CD14-positive monocyte (primary cell): ENCODE results near the gene ACTG1. TPM values are rescaled to one million over a fixed set of nuclear protein-coding genes. Genes with fewer than 3 reads are reported as not detected.

ENCODE experiments used
- DNase-seq, 3 donors: peaks; one replicate each; pipeline ENCODE4 v3.0.0-alpha.2; 2011 to 2022
- H2AFZ ChIP-seq: 2 replicates; pipeline ENCODE4 v1.6.0; 2012; ENCODE audit warnings: mild to moderate bottlenecking, low read depth, low read length, inconsistent platforms; ENCODE audit not compliant: insufficient read depth, poor library complexity, severe bottlenecking
- H3K27ac ChIP-seq, 2 donors: 1 replicate in 1 of 2; 2 replicates in 1 of 2; pipeline ENCODE4 v1.5.1; 2012 to 2013; ENCODE audit warnings: low read length in 2 of 2, control low read depth in 1 of 2, inconsistent platforms in 1 of 2, low read depth in 1 of 2, mild to moderate bottlenecking in 1 of 2
- H3K27me3 ChIP-seq, 2 donors: one replicate each; pipeline versions ENCODE4 v1.6.0 to v1.6.1; 2011 to 2013; ENCODE audit warnings: low read length in 2 of 2; ENCODE audit not compliant: control insufficient read depth in 2 of 2, insufficient read depth in 2 of 2
- H3K36me3 ChIP-seq, 2 donors: replicated peaks in 1 of 2; 1 replicate in 1 of 2; 2 replicates in 1 of 2; pipeline versions ENCODE4 v1.5.1 to v1.6.1; 2012 to 2013; ENCODE audit warnings: low read length in 2 of 2, control low read depth in 1 of 2, inconsistent platforms in 1 of 2, mild to moderate bottlenecking in 1 of 2; ENCODE audit not compliant: insufficient read depth in 2 of 2, control insufficient read depth in 1 of 2
- H3K4me1 ChIP-seq, 2 donors: 1 replicate in 1 of 2; 2 replicates in 1 of 2; pipeline versions ENCODE4 v1.5.1 to v1.6.1; 2012 to 2013; ENCODE audit warnings: low read length in 2 of 2, control low read depth in 1 of 2, inconsistent platforms in 1 of 2, mild to moderate bottlenecking in 1 of 2, moderate library complexity in 1 of 2; ENCODE audit not compliant: insufficient read depth in 2 of 2, control insufficient read depth in 1 of 2
- H3K4me2 ChIP-seq: replicated peaks from 2 replicates; pipeline ENCODE3; 2012; ENCODE audit warnings: low read length, moderate library complexity, mild to moderate bottlenecking; ENCODE audit not compliant: poor library complexity, severe bottlenecking; ENCODE audit errors: extremely low read depth
- H3K4me3 ChIP-seq, 3 experiments: fragments of 200-600 bp in 1 of 3; sonication (generic) in 1 of 3; replicated peaks in 1 of 3; 1 replicate in 2 of 3; 2 replicates in 1 of 3; pipeline ENCODE4 v1.5.1; 2011 to 2013; ENCODE audit warnings: low read length in 3 of 3, mild to moderate bottlenecking in 3 of 3, control low read depth in 2 of 3, low read depth in 2 of 3, inconsistent platforms in 1 of 3, moderate library complexity in 1 of 3
- H3K79me2 ChIP-seq: 2 replicates; pipeline ENCODE4 v1.6.0; 2012; ENCODE audit warnings: mild to moderate bottlenecking, control low read depth, inconsistent platforms, low read length, moderate library complexity; ENCODE audit not compliant: insufficient read depth
- H3K9ac ChIP-seq: 2 replicates; pipeline ENCODE4 v1.6.0; 2017; ENCODE audit warnings: low read length, mild to moderate bottlenecking; ENCODE audit not compliant: insufficient read depth, poor library complexity, severe bottlenecking
- H3K9me3 ChIP-seq, 2 donors: replicated peaks in 1 of 2; 1 replicate in 1 of 2; 2 replicates in 1 of 2; pipeline versions ENCODE4 v1.5.1 to v1.6.1; 2012 to 2013; ENCODE audit warnings: low read length in 2 of 2, control low read depth in 1 of 2; ENCODE audit not compliant: control insufficient read depth in 1 of 2, insufficient read depth in 1 of 2
- H4K20me1 ChIP-seq: 2 replicates; pipeline ENCODE4 v1.6.0; 2012; ENCODE audit warnings: mild to moderate bottlenecking, low read length, control low read depth, moderate library complexity; ENCODE audit not compliant: insufficient read depth
- H3K27ac Mint-ChIP-seq, 7 donors: one replicate each; pipeline ENCODE4 v1.8.0; 2020; ENCODE audit warnings: mild to moderate bottlenecking in 7 of 7, mixed read lengths in 7 of 7, moderate library complexity in 6 of 7, inconsistent platforms in 2 of 7
- H3K27me3 Mint-ChIP-seq, 3 donors: one replicate each; pipeline ENCODE4 v1.8.0; 2021 to 2022; ENCODE audit warnings: low read depth in 3 of 3, mild to moderate bottlenecking in 3 of 3, mixed read lengths in 3 of 3, moderate library complexity in 3 of 3, inconsistent platforms in 1 of 3
- H3K36me3 Mint-ChIP-seq, 2 donors: one replicate each; pipeline ENCODE4 v1.8.0; 2020; ENCODE audit warnings: mixed read lengths in 2 of 2, inconsistent platforms in 1 of 2, mild to moderate bottlenecking in 1 of 2
- H3K4me1 Mint-ChIP-seq: one replicate; pipeline ENCODE4 v1.8.0; 2020; ENCODE audit warnings: mild to moderate bottlenecking, mixed read lengths
- H3K4me3 Mint-ChIP-seq, 2 donors: one replicate each; pipeline ENCODE4 v1.8.0; 2020; ENCODE audit warnings: mild to moderate bottlenecking in 2 of 2, mixed read lengths in 2 of 2, moderate library complexity in 1 of 2
- H3K9me3 Mint-ChIP-seq, 7 donors: one replicate each; pipeline ENCODE4 v1.8.0; 2020 to 2022; ENCODE audit warnings: mixed read lengths in 7 of 7, mild to moderate bottlenecking in 6 of 7, moderate library complexity in 6 of 7, inconsistent platforms in 2 of 7
- WGBS: methylation state at CpG from one replicate; pipeline ENCODE4 v1.1.5; 2013; ENCODE audit warnings: missing lambda C conversion rate; ENCODE audit not compliant: insufficient coverage; 5-methylcytosine and 5-hydroxymethylcytosine counted together
- intact Hi-C, 2 donors: fragments of 100-400 bp; cut with micrococcal nuclease; formaldehyde crosslinking; loops; one replicate each; pipeline versions ENCODE4 v1.15.0 to v1.15.1; 2023
- polyA plus RNA-seq, 3 donors: library from polyadenylated mRNA; depleted of rRNA in 1 of 3; unstranded in 2 of 3; stranded (reverse) in 1 of 3; fragments of 300-500 nt in 2 of 3; fragments of >200 nt in 1 of 3; fragmentation: Illumina TruSeq in 2 of 3; gene quantifications; 1 replicate in 2 of 3; 2 replicates in 1 of 3; pipeline ENCODE4 v1.2.3, GENCODE V29; 2012 to 2021
- TF ChIP-seq, protein P1 (sequence below): fragments of 200-600 bp; IDR thresholded peaks from one replicate; pipeline ENCODE4 v1.8.0; 2022; ENCODE audit warnings: antibody characterized with exemption, mild to moderate bottlenecking

Gene ACTG1
- polyA plus RNA-seq, 3 donors = 1,133 to 3,195 (median 1,620) TPM

- Mint-ChIP-seq H3K36me3 (peaks cover 4 to 7% of the 10 kb centered on the region in 2 donors), H3K4me3 (peak overlapping the region; percentile 37 to 42), H3K9me3 (no peaks in the 10 kb centered on the region), H3K4me1 (peaks cover 39% of the 10 kb centered on the region), H3K27ac (peak overlapping the region in 5 of 7 donors; percentile 1 to 85 (median 75)), H3K27me3 (peaks cover 17 to 32% (median 26%) of the 10 kb centered on the region in 3 donors)
- intact Hi-C loops = loop anchor here in 1 of 2 donors (2.0 kb wide), 1 partner anchor 35 kb away; the partner anchor contains the start of gene FAAP100
- no peaks in the 10 kb centered on the region for H3K9me3 ChIP-seq
- H3K79me2 ChIP-seq = peaks cover 45% of the 10 kb centered on the region
- peaks cover 58 to 70% of the 10 kb centered on the region in 2 donors for H3K4me1 ChIP-seq
- peaks cover 10% of the 10 kb centered on the region for H4K20me1 ChIP-seq
- no peaks in the 10 kb centered on the region for H3K36me3 ChIP-seq
- TF ChIP-seq, protein P1, sequence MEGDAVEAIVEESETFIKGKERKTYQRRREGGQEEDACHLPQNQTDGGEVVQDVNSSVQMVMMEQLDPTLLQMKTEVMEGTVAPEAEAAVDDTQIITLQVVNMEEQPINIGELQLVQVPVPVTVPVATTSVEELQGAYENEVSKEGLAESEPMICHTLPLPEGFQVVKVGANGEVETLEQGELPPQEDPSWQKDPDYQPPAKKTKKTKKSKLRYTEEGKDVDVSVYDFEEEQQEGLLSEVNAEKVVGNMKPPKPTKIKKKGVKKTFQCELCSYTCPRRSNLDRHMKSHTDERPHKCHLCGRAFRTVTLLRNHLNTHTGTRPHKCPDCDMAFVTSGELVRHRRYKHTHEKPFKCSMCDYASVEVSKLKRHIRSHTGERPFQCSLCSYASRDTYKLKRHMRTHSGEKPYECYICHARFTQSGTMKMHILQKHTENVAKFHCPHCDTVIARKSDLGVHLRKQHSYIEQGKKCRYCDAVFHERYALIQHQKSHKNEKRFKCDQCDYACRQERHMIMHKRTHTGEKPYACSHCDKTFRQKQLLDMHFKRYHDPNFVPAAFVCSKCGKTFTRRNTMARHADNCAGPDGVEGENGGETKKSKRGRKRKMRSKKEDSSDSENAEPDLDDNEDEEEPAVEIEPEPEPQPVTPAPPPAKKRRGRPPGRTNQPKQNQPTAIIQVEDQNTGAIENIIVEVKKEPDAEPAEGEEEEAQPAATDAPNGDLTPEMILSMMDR = no peak
- peak overlapping the region; percentile 78 for H2AFZ ChIP-seq
- peak overlapping the region in 2 of 3 experiments; percentile 21 to 77 for H3K4me3 ChIP-seq
- WGBS = 69% methylated on average over 21 of the region's 24 CpGs
- H3K9ac ChIP-seq = no peak overlapping the region
- H3K27ac ChIP-seq = no peak overlapping the region
- peaks cover 0 to 21% of the 10 kb centered on the region in 2 donors for H3K27me3 ChIP-seq
- peak overlapping the region; percentile 90 for H3K4me2 ChIP-seq
- DNase-seq = no peak
Measured at GRCh38 chr17:81518113-81518784, 5.7 kb upstream of the ACTG1 start.

DNA sequence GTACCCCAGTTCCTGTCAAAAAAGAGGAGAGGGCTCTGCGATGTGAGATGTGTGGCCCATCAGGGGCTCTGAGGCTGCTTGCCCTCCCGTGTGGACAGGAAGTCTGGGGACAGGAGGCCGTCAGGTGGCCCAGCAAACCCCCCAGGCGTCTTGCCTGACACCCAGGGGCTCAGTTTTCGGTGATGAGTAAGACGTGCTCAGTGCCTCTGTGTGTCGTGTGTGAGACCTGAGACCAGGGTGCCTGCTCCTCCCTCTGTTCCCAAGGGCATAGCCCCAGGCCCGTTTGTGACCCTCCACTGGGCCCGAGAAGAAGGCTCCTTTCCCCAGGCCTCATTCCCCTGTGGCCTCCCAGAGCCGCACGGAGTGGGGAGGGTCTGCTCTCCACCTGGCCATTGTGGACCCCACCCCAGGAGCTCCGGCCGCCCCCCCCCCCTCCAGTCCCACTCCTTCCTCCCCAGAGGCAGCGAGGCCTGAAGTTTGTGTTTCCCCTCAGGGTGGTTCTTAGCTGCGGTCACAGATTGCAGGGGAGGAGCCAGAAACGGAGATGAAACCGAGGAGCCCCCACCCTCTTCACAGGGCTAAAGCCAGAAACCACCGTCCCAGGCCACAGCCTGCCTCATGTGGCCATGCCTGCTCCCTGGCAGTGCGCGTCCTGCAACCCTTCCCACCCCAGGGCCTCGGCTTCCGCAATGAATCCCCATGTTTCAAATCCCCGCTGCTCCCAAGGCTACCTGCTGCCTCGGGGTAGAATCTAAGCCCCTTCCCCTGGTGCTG lies 4.9 kb upstream of the ACTG1 start:
- intact Hi-C loops = loop anchor here in 1 of 2 donors (2.0 kb wide), 1 partner anchor 35 kb away; the partner anchor contains the start of gene FAAP100
- peak overlapping the region in 4 of 7 donors; percentile 1 to 83 (median 58) for H3K27ac Mint-ChIP-seq
- no peak overlapping the region for H3K4me3 Mint-ChIP-seq
- peaks cover 11% of the 10 kb centered on the region for H4K20me1 ChIP-seq
- H3K27me3 ChIP-seq = peaks cover 0 to 18% of the 10 kb centered on the region in 2 donors
- no peak overlapping the region for H3K27ac ChIP-seq
- H3K36me3 ChIP-seq = no peaks in the 10 kb centered on the region
- no peak overlapping the region for H2AFZ ChIP-seq
- peaks cover 38% of the 10 kb centered on the region for H3K4me1 Mint-ChIP-seq
- no peak overlapping the region for H3K4me3 ChIP-seq
- peaks cover 16 to 25% (median 20%) of the 10 kb centered on the region in 3 donors for H3K27me3 Mint-ChIP-seq
- TF ChIP-seq, protein P1 = no peak
- H3K9ac ChIP-seq = no peak overlapping the region
- H3K79me2 ChIP-seq = peaks cover 51% of the 10 kb centered on the region
- H3K9me3 ChIP-seq = no peaks in the 10 kb centered on the region
- peak in 1 of 3 donors; percentile 33 for DNase-seq
- no peaks in the 10 kb centered on the region for H3K9me3 Mint-ChIP-seq
- 65% methylated on average over 18 of the region's 24 CpGs for WGBS
- peak overlapping the region; percentile 90 for H3K4me2 ChIP-seq
- H3K4me1 ChIP-seq = peaks cover 58 to 70% of the 10 kb centered on the region in 2 donors
- H3K36me3 Mint-ChIP-seq = peaks cover 4 to 7% of the 10 kb centered on the region in 2 donors
